IMR-90 (cell line): ENCODE measurements around the gene FGD3.

Source experiments
- CEBPB ChIP-seq: IDR thresholded peaks from 2 replicates; pipeline ENCODE4 v1.6.1; 2012; ENCODE audit warnings: low read depth, low read length, improper control_type of control experiment
- CTCF ChIP-seq: conservative IDR thresholded peaks from 2 replicates; pipeline ENCODE4 v1.5.1; 2012; ENCODE audit warnings: mild to moderate bottlenecking, low read depth, low read length, improper control_type of control experiment
- MAFK ChIP-seq: IDR thresholded peaks from 2 replicates; pipeline ENCODE4 v1.6.1; 2012; ENCODE audit warnings: low read depth, low read length, improper control_type of control experiment
- MAZ ChIP-seq: IDR thresholded peaks from 2 replicates; pipeline ENCODE4 v1.6.1; 2012; ENCODE audit warnings: low read depth, mild to moderate bottlenecking, low read length, improper control_type of control experiment, moderate library complexity, borderline replicate concordance
- POLR2A ChIP-seq: IDR thresholded peaks from 2 replicates; pipeline ENCODE4 v1.6.1; 2012; ENCODE audit warnings: mild to moderate bottlenecking, low read depth, low read length
- RAD21 ChIP-seq: IDR thresholded peaks from 2 replicates; pipeline ENCODE4 v1.6.1; 2012; ENCODE audit warnings: low read length, improper control_type of control experiment
- RCOR1 ChIP-seq: IDR thresholded peaks from 2 replicates; pipeline ENCODE4 v1.6.1; 2012; ENCODE audit warnings: mild to moderate bottlenecking, low read length, improper control_type of control experiment; ENCODE audit not compliant: insufficient replicate concordance
- SMC3 ChIP-seq: fragments of 150-350 bp; IDR thresholded peaks from 2 replicates; pipeline ENCODE4 v1.6.1; 2016; ENCODE audit warnings: low read depth, mild to moderate bottlenecking, antibody characterized with exemption, low read length, moderate library complexity

DNA sequence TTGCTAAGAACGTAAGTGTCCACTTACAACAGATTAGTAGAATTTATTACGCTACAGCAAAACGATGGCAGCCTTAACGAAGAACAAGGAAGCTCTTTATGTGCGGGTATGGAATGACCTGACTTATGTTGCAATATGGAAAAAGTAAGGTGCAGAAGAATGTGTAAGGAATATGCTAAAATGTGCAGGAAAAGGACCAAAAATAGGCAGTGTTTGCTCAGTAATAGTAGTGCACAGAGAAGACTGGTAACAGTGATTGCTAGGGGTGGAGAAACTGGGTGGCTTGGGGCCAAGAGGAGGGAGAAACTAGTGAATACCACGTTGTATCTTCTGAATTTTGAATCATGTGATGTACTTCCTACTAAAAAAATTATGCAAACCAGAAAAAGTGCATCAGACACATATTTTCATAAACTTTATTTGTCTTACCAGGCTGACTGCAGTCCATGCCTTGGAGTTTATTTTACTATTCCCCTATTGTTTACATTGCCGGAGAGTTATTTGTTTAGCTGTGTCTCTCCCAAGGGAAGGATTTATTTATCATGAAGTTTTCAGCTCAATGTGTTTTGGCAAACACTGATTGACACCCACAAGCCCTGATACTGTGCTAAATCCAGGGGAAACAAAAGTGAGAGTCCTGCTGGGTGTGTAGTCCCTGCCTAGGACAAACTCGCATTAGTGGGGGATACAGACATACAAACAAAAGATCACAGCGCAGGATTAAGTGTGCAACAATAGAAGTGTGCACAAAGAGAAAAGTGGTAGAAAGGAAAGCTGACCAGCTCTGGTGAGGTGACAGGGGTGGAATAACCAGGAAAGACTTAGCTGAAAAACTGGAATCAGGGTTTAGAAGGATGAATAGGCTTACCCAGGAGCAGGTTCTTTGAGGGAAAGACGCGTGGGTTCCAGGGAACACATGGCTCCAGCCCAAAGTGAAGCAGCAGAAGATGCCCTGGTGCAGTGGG is 35.5 kb upstream of the FGD3 start:
- TF ChIP-seq POLR2A = no peak
- no peak for TF ChIP-seq CTCF
- TF ChIP-seq CEBPB = no peak
- no peak for TF ChIP-seq RCOR1
- TF ChIP-seq RAD21 = no peak
- TF ChIP-seq MAZ = no peak
- TF ChIP-seq SMC3 = no peak
- TF ChIP-seq MAFK = no peak
